GM18858 (cell line): ENCODE results near the gene TENM4.

ENCODE experiments used
- ATAC-seq: cut with Tn5 transposase; IDR thresholded peaks from one replicate; pipeline ENCODE4 v1.9.1; 2021; ENCODE audit not compliant: unreplicated experiment

Gene TENM4

GRCh38 chr11:78876676-78877075 is 564.2 kb downstream of the TENM4 start:
- no peak for ATAC-seq

- no peak for ATAC-seq
Measured at GRCh38 chr11:78870655-78871054, 570.2 kb downstream of the TENM4 start.

- ATAC-seq: no peak
Measured at GRCh38 chr11:78869293-78869692, 571.5 kb downstream of the TENM4 start.

- ATAC-seq: no peak
Measured at GRCh38 chr11:78868563-78868962, 572.3 kb downstream of the TENM4 start.

- no peak for ATAC-seq
Measured at GRCh38 chr11:78860720-78861422, 580.0 kb downstream of the TENM4 start.

- no peak for ATAC-seq
Measured at GRCh38 chr11:78857688-78858087, 583.1 kb downstream of the TENM4 start.

- no peak for ATAC-seq
Measured at GRCh38 chr11:78856211-78856610, 584.6 kb downstream of the TENM4 start.

- ATAC-seq: no peak
Measured at GRCh38 chr11:78855116-78855515, 585.7 kb downstream of the TENM4 start.

GRCh38 chr11:78853521-78853920 is 587.3 kb downstream of the TENM4 start:
- no peak for ATAC-seq

- ATAC-seq: no peak
Measured at GRCh38 chr11:78851878-78852586, 588.8 kb downstream of the TENM4 start.

GRCh38 chr11:78850078-78850477 is 590.8 kb downstream of the TENM4 start:
- no peak for ATAC-seq

- no peak for ATAC-seq
Measured at GRCh38 chr11:78846269-78846668, 594.6 kb downstream of the TENM4 start.

- ATAC-seq: no peak
Measured at GRCh38 chr11:78845496-78845895, 595.3 kb downstream of the TENM4 start.

- no peak for ATAC-seq
Measured at GRCh38 chr11:78841456-78842060, 599.3 kb downstream of the TENM4 start.

- no peak for ATAC-seq
Measured at GRCh38 chr11:78840623-78841022, 600.2 kb downstream of the TENM4 start.

- ATAC-seq: no peak
Measured at GRCh38 chr11:78840200-78840599, 600.6 kb downstream of the TENM4 start.

- ATAC-seq: no peak
Measured at GRCh38 chr11:78838417-78838816, 602.4 kb downstream of the TENM4 start.

GRCh38 chr11:78835646-78836045 is 605.2 kb downstream of the TENM4 start:
- no peak for ATAC-seq

GRCh38 chr11:78834886-78835285 is 605.9 kb downstream of the TENM4 start:
- ATAC-seq: no peak

- no peak for ATAC-seq
Measured at GRCh38 chr11:78833237-78833636, 607.6 kb downstream of the TENM4 start.

GRCh38 chr11:78832226-78832947 is 608.4 kb downstream of the TENM4 start:
- ATAC-seq: no peak

- no peak for ATAC-seq
Measured at GRCh38 chr11:78831571-78831970, 609.3 kb downstream of the TENM4 start.
